Naive B cell (primary cell): ENCODE measurements around the gene LAPTM5. TPM values are rescaled to one million over a fixed set of nuclear protein-coding genes. Genes with fewer than 3 reads are reported as not detected.

ENCODE experiments used
- ATAC-seq, 2 donors: fragments of 150-1000 bp; cut with Tn5 transposase; 2 replicates each; pipeline ENCODE4 v1.10.0; 2021; ENCODE audit warnings: low read depth in 2 of 2, mild to moderate bottlenecking in 2 of 2, moderate library complexity in 2 of 2
- DNase-seq: peaks from one replicate; pipeline ENCODE4 v3.0.0; 2022
- H3K27ac Mint-ChIP-seq, 6 donors: one replicate each; pipeline ENCODE4 v1.8.0; 2020 to 2022; ENCODE audit warnings: mild to moderate bottlenecking in 6 of 6, mixed read lengths in 6 of 6, moderate library complexity in 5 of 6, inconsistent platforms in 2 of 6
- H3K27me3 Mint-ChIP-seq, 3 donors: one replicate each; pipeline ENCODE4 v1.8.0; 2021 to 2022; ENCODE audit warnings: mixed read lengths in 3 of 3, mild to moderate bottlenecking in 1 of 3
- H3K36me3 Mint-ChIP-seq, 2 donors: one replicate each; pipeline ENCODE4 v1.8.0; 2020 to 2022; ENCODE audit warnings: mixed read lengths in 2 of 2, inconsistent platforms in 1 of 2, mild to moderate bottlenecking in 1 of 2
- H3K4me1 Mint-ChIP-seq, 3 donors: one replicate each; pipeline ENCODE4 v1.8.0; 2020 to 2022; ENCODE audit warnings: mixed read lengths in 3 of 3, inconsistent platforms in 1 of 3, mild to moderate bottlenecking in 1 of 3, moderate library complexity in 1 of 3
- H3K4me3 Mint-ChIP-seq, 8 donors: one replicate each; pipeline ENCODE4 v1.8.0; 2020 to 2022; ENCODE audit warnings: mild to moderate bottlenecking in 8 of 8, mixed read lengths in 8 of 8, moderate library complexity in 8 of 8, inconsistent platforms in 2 of 8
- H3K9me3 Mint-ChIP-seq, 7 donors: one replicate each; pipeline ENCODE4 v1.8.0; 2020 to 2022; ENCODE audit warnings: mixed read lengths in 7 of 7, mild to moderate bottlenecking in 5 of 7, inconsistent platforms in 2 of 7, moderate library complexity in 1 of 7
- polyA plus RNA-seq, 6 donors: library from polyadenylated mRNA; unstranded; fragments of 300-500 nt; fragmentation: Illumina TruSeq; gene quantifications; one replicate each; pipeline ENCODE4 v1.2.3, GENCODE V29; 2021; ENCODE audit warnings: low read depth in 6 of 6

LAPTM5 gene
- polyA plus RNA-seq, 6 donors from 2014 or later = 1,442 to 2,525 (median 1,701) TPM

DNA sequence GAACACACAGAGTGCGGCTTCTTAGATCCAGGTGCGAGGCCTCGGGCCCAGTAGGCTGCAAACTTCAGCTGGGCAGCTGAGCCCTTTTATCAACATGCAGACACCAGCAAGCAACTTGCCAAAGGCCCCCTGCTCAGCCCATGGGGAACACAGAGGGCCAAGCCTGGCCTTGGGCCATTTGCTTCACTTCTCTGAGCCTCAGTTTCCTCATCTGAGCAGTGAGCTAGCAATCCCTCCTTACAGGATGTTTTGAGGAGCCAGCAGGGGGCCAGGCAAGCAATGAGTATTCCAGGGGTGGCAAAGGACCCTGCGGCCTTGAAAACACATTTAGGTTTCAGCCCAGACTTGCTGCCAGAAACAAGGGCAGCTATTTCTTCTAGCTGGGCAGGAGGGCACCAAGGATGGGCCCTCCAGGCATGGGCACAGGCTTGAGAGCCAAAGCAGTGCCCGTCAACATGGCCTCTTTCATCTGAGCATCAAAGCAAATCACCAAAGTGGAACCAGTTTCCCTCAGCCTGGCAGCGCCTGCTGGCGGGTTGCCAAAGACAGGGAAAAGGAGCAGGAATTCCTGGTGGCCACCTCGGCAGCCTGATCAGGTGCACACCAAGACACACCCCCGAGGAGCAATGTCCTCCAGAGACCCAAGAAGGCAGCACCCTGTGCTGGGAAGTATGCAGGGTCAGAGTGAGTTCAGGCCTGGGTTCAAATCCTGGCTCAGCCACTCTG is 35.6 kb downstream of the LAPTM5 start:
- Mint-ChIP-seq H3K27me3 (no peaks in the 10 kb centered on the region), H3K9me3 (peaks cover 0 to 6% (median 0%) of the 10 kb centered on the region in 7 donors), H3K4me1 (peaks cover 42 to 61% (median 61%) of the 10 kb centered on the region in 3 donors), H3K27ac (peak overlapping the region in 2 of 6 donors; percentile 62 to 63), H3K4me3 (peak overlapping the region in 5 of 8 donors; percentile 9 to 49 (median 47)), H3K36me3 (no peaks in the 10 kb centered on the region)
- no peak for DNase-seq
- no peak for ATAC-seq

DNA sequence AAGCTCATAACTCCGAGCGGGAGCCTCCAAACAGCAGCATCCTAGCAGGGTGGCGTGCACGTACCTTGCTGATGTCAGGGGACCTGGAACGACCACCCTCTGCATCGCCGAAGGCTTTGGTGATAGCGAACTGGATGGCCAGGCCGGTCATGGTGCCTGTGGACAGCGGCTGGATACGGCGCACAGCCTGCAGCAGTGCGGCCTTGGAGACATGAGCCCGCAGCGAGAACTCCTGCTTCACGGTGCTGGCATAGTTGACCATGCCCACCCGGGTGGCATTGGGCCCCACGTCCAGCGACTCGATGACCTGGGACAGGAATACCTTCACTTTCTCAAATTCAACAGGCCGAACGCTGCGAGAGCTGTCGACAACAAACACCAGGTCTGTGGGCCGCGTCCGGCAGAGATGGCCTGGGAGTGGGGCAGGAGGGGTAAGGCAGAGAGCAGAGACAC is 36.2 kb downstream of the LAPTM5 start:
- Mint-ChIP-seq H3K27ac (peak overlapping the region in 3 of 6 donors; percentile 27 to 63 (median 62)), H3K27me3 (no peaks in the 10 kb centered on the region), H3K4me3 (peak overlapping the region in 4 of 8 donors; percentile 47 to 91 (median 66)), H3K9me3 (peaks cover 0 to 6% (median 0%) of the 10 kb centered on the region in 7 donors), H3K36me3 (no peaks in the 10 kb centered on the region), H3K4me1 (peaks cover 47 to 67% (median 61%) of the 10 kb centered on the region in 3 donors)
- ATAC-seq (no peak), DNase-seq (no peak)

DNA sequence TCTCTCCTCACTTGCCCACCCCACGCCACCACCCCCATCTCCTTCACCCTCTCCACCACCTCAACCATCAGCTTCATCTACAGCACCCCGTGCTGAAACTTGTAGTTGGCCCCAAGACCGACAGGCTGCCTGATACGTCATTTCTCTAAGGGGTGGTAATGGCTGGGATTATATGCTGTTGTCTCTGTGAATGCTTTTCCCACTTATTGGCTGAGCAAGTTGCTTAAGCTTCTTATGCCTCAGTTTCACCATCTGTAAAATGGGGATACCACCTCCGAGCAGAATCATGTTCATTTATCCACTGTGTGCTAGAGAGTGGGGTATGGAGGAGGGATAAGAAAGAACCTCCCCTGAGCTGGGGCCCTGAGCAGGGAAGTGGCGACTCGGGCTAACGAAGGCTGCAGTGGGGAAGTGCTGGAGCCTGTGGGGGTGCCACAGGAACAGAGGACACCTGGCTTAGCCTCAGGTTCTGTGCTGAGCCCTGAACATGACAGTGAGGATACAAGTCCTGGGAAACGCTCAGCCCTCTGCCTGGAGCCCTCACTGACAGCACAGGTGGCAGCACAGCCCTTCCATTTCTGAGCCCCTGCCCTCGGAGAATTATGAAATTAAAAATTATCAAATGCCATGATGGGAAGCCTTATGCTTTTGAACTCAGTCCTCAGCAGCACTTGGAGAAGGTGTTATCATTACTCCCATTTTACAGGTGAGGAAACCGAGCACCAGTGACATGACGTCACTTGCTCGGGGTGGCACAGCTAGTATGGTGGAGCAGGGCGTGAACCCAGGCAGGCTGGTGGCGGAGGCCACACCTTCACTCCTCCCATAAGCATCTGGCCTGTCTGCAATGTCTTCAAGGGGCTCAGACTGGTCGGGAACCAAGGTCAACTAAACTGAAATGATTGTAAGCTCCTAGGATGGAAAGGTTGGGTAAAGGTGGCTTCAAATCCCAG is 37.0 kb downstream of the LAPTM5 start:
- peak overlapping the region; percentile 24 to 98 (median 65) for H3K27ac Mint-ChIP-seq
- peaks cover 0 to 9% (median 2%) of the 10 kb centered on the region in 7 donors for H3K9me3 Mint-ChIP-seq
- H3K27me3 Mint-ChIP-seq = no peaks in the 10 kb centered on the region
- ATAC-seq (no peak), DNase-seq (no peak)
- H3K36me3 Mint-ChIP-seq = peaks cover 0 to 2% of the 10 kb centered on the region in 2 donors
- peak overlapping the region; percentile 52 to 95 (median 86) for H3K4me3 Mint-ChIP-seq
- peaks cover 47 to 67% (median 61%) of the 10 kb centered on the region in 3 donors for H3K4me1 Mint-ChIP-seq

DNA sequence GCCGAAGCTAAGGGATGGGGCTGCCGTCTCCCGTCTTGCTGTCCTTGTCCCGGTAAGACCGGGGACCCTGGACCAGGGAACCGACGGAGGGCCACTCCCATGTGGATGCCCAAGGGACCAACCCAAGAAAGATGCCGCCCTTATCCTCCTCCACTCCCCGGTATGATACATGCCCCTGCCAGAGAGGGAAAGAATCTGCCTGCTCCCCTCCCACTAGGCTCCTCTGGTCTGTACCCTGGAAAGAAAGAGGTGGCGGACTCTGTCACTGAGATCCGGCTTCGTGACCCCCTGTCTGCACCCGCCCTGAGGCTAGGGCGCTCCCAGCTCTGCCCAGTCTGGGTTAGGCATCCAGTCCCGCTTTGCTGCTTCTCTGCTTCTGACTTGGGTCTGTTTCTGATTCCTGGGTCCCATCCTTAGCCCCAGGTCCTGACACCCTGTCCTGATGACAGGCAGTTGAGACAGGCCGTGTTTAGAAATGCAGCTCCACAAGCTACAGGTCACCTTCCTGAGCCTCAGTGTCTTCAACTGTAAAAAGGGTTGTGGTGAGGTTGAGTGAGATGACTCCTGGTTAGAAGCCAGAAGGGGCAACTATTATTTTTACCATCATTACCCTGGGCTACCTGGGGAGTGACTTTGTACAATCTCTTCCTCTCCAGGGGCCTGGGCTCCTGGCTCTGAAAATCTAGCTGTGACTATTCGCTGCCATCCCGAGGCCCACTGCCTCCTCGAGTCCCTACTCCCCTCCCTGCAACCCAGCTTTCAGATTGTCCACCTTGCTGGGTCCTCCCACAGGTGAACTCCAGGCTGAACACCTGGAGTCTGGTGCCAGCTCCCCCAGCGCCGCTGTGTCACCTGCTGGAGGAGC is 37.9 kb downstream of the LAPTM5 start:
- no peaks in the 10 kb centered on the region for H3K27me3 Mint-ChIP-seq
- DNase-seq (no peak), ATAC-seq (no peak)
- peaks cover 0 to 4% of the 10 kb centered on the region in 2 donors for H3K36me3 Mint-ChIP-seq
- peak overlapping the region; percentile 80 to 96 (median 92) for H3K4me3 Mint-ChIP-seq
- H3K4me1 Mint-ChIP-seq = peaks cover 40 to 59% (median 54%) of the 10 kb centered on the region in 3 donors
- peak overlapping the region; percentile 94 to 99 (median 97) for H3K27ac Mint-ChIP-seq
- peaks cover 0 to 11% (median 2%) of the 10 kb centered on the region in 7 donors for H3K9me3 Mint-ChIP-seq

DNA sequence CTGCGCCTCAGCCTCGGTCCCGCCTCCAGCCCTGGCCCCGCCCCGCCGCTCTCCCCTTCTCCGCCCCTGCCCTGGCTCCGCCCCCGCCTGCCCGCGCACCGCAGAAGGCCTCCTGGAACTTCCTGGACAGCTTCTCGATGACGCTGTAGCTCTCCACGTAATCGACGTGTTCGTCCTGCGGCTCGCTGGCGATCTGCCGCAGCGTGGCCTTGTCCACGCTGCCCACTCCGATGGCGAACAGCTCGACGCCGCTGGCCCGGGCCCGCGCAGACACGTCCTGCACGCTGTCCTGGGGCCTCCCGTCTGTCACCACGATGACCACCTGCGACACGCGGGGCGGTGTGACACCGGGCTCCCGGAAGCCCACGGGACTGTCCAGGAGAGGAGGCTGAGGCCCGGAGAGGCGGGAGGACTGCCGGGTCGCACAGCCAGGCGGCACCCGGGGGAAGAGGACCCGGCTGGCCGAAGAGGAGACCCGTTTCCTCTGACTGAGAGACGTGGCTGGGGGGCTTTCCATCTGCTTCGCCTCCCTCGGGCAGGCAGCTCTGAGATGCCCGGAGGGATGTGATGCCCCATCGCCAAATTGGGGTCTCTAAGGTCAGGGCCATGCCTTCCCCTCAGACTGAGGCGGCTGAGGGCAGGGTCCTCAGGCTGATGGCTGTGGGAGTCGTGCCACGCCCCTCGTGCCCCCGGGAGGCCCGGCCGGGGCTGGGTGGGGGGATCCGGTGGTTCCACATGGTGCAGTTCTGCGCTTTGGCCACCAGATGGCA is 38.8 kb downstream of the LAPTM5 start:
- peak; percentile 66 to 67 for ATAC-seq
- Mint-ChIP-seq H3K36me3 (peaks cover 0 to 4% of the 10 kb centered on the region in 2 donors), H3K4me1 (peaks cover 37 to 51% (median 46%) of the 10 kb centered on the region in 3 donors), H3K27ac (peak overlapping the region; percentile 94 to 99 (median 97)), H3K9me3 (peaks cover 0 to 11% (median 2%) of the 10 kb centered on the region in 7 donors), H3K4me3 (peak overlapping the region; percentile 80 to 96 (median 92)), H3K27me3 (no peaks in the 10 kb centered on the region)
- DNase-seq = peak; percentile 95

DNA sequence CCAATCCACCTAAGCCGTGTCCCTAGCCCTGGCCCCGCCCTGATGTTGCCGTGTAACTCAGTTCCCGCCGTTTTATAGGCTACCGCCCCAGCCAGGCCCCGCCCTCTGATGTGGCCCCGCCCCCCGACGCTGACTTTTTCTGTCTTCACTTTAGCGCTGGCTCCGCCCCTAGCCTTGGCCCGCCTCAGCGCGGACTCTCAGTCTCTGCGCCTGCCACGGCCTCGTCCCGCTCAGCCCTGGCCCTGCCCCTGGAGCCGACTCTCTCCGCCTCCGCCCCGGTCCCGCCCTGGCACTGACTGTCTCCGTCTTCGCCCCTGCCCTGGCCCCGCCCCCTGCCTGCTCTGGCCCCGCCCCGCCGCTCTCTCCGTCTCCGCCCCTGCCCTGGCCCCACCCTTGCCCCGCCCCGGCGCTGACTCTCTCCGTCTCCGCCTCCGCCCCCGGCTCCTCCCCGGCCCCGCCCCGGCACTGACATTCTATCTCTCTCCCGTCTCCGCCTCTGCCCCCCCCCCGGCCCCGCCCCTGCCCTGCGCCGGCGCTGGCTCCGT is 39.4 kb downstream of the LAPTM5 start:
- peaks cover 0 to 11% (median 2%) of the 10 kb centered on the region in 7 donors for H3K9me3 Mint-ChIP-seq
- H3K27me3 Mint-ChIP-seq = no peaks in the 10 kb centered on the region
- ATAC-seq (peak; percentile 76 to 82), DNase-seq (peak; percentile 97)
- H3K36me3 Mint-ChIP-seq = peaks cover 0 to 4% of the 10 kb centered on the region in 2 donors
- peak overlapping the region; percentile 97 to 99 (median 98) for H3K27ac Mint-ChIP-seq
- H3K4me1 Mint-ChIP-seq = peaks cover 32 to 45% (median 41%) of the 10 kb centered on the region in 3 donors
- H3K4me3 Mint-ChIP-seq = peak overlapping the region; percentile 83 to 96 (median 94)

DNA sequence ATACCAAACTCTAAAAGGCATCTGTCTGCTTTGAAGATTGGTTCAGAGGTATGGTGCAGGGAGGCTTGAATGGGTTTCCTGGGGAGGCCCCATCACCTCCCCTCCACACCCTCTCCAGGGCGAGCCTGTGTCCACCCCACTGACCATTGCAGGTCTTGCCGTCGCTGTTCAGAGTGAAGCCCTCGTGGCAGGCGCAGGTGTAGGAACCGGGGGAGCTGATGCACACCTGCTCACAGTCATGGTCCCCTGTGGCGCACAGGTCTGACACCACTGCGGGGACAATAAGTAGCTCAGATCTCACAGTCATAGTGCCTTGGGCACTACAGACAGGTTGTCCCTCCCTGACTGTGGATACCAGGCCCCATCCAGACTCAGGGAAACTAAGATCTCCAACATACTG is 40.9 kb downstream of the LAPTM5 start:
- peaks cover 0 to 4% of the 10 kb centered on the region in 2 donors for H3K36me3 Mint-ChIP-seq
- peak overlapping the region in 6 of 8 donors; percentile 24 to 72 (median 58) for H3K4me3 Mint-ChIP-seq
- peak overlapping the region in 2 of 6 donors; percentile 13 to 49 for H3K27ac Mint-ChIP-seq
- peaks cover 8 to 13% (median 10%) of the 10 kb centered on the region in 3 donors for H3K27me3 Mint-ChIP-seq
- H3K9me3 Mint-ChIP-seq = peaks cover 0 to 11% (median 2%) of the 10 kb centered on the region in 7 donors
- ATAC-seq (no peak), DNase-seq (no peak)
- H3K4me1 Mint-ChIP-seq = peaks cover 26 to 34% (median 30%) of the 10 kb centered on the region in 3 donors

DNA sequence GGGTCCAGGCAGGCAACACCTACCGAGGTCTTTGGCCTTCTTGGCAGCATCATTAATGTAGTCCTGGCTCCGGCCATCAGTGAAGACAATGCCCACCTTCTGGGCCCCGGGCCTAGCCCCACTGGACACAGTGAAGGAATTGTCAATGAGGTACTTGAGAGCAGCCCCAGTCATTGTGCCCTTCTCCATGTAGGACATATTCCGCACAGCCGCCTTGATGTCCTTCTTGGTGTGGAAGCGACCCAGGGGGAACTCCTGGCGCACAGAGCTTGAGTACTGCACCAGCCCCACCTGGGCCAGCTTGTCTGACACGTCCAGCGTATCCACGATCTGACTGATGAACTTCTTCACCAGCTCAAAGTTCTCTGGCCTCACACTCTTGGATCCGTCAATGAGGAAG is 41.7 kb downstream of the LAPTM5 start:
- peaks cover 0 to 4% of the 10 kb centered on the region in 2 donors for H3K36me3 Mint-ChIP-seq
- H3K9me3 Mint-ChIP-seq = peaks cover 0 to 11% (median 2%) of the 10 kb centered on the region in 7 donors
- peaks cover 8 to 18% (median 10%) of the 10 kb centered on the region in 3 donors for H3K27me3 Mint-ChIP-seq
- no peak overlapping the region for H3K4me3 Mint-ChIP-seq
- peaks cover 23 to 26% (median 26%) of the 10 kb centered on the region in 3 donors for H3K4me1 Mint-ChIP-seq
- ATAC-seq (no peak), DNase-seq (no peak)
- peak overlapping the region in 1 of 6 donors; percentile 16 for H3K27ac Mint-ChIP-seq

DNA sequence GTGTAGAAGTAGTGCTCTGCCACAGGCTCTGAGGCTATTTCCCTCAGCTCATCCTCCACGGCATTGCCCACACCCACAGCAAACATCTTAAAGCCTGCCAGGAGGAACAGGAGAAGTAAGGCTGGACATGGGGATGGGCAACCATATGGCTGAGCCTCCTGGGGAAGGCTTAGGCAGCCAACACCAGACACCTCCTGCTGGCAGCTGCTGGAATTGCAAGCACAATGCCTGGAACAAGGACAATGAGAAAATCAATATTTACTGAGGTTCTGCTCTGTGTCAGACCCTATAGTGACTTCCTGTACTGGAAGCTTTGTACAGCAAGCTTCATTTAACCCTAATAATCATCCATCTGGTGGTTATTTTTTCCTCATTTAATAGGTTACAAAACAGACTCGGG is 42.4 kb downstream of the LAPTM5 start:
- ATAC-seq (no peak), DNase-seq (no peak)
- Mint-ChIP-seq H3K4me3 (no peak overlapping the region), H3K27ac (peak overlapping the region in 1 of 6 donors; percentile 33), H3K36me3 (peaks cover 0 to 4% of the 10 kb centered on the region in 2 donors), H3K9me3 (peaks cover 0 to 11% (median 2%) of the 10 kb centered on the region in 7 donors), H3K27me3 (peaks cover 8 to 18% (median 12%) of the 10 kb centered on the region in 3 donors), H3K4me1 (peaks cover 17 to 23% (median 19%) of the 10 kb centered on the region in 3 donors)

DNA sequence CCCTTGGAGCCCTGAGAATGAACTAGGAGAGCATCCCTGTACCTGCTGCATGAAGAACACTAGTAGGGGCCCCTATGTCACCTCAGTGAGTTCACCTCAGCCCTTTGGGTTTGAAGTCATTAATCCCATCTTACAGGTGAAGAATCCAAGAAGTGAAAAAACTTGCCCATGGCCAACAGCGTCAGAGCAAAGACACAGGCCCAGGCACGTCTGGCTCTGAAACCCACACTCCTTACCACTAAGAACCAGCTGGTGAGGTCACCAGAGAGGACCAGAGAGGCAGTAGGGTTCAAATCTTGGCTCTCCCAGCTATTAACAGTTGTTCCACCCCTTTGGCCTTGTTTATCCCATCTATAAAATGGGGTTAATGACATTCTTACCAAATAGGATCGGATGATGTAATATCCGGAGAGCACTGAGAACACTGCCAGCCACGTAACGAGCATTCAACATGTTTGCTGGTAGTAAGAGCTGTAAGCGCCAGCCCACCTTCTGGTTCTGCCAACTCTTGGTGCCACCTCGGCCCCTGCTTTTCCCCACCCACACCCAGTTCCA is 43.0 kb downstream of the LAPTM5 start:
- ATAC-seq = no peak
- Mint-ChIP-seq H3K27me3 (peaks cover 11 to 18% (median 18%) of the 10 kb centered on the region in 3 donors), H3K36me3 (peaks cover 0 to 4% of the 10 kb centered on the region in 2 donors), H3K27ac (no peak overlapping the region), H3K4me3 (peak overlapping the region in 1 of 8 donors; percentile 74), H3K9me3 (peaks cover 0 to 11% (median 2%) of the 10 kb centered on the region in 7 donors), H3K4me1 (peaks cover 11 to 18% (median 13%) of the 10 kb centered on the region in 3 donors)
- DNase-seq = no peak

DNA sequence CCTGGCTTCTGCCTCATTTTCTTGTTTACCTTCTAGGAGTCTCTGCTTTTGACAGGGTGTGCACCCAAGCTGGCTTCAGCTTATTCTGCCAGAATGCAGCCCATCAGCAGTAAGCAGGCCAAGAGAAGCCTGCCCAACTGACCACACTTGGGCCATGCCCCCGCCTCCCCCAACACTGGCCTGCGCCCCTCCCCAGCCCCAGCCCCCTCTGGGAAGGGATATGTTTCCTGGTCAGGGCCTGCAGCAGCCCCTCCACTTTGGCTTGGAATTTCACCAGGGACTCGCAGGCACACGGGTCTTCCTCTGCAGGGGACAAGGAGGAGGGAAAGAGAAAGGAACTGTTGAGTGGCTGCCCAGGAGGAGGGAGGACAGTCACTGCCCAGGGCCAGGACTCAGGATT is 43.5 kb downstream of the LAPTM5 start:
- Mint-ChIP-seq H3K27me3 (peaks cover 14 to 24% (median 22%) of the 10 kb centered on the region in 3 donors), H3K36me3 (peaks cover 0 to 4% of the 10 kb centered on the region in 2 donors), H3K27ac (peak overlapping the region in 1 of 6 donors; percentile 37), H3K4me3 (no peak overlapping the region), H3K4me1 (peaks cover 6 to 14% (median 11%) of the 10 kb centered on the region in 3 donors), H3K9me3 (peaks cover 0 to 11% (median 2%) of the 10 kb centered on the region in 7 donors)
- no peak for ATAC-seq
- no peak for DNase-seq
